ENCODE results near the gene RNF223. TPM values are rescaled to one million over a fixed set of nuclear protein-coding genes. Genes with fewer than 3 reads are reported as not detected.

The RNF223 gene
- total RNA-seq, 1 experiment from 2014 or later = not detected

DNA sequence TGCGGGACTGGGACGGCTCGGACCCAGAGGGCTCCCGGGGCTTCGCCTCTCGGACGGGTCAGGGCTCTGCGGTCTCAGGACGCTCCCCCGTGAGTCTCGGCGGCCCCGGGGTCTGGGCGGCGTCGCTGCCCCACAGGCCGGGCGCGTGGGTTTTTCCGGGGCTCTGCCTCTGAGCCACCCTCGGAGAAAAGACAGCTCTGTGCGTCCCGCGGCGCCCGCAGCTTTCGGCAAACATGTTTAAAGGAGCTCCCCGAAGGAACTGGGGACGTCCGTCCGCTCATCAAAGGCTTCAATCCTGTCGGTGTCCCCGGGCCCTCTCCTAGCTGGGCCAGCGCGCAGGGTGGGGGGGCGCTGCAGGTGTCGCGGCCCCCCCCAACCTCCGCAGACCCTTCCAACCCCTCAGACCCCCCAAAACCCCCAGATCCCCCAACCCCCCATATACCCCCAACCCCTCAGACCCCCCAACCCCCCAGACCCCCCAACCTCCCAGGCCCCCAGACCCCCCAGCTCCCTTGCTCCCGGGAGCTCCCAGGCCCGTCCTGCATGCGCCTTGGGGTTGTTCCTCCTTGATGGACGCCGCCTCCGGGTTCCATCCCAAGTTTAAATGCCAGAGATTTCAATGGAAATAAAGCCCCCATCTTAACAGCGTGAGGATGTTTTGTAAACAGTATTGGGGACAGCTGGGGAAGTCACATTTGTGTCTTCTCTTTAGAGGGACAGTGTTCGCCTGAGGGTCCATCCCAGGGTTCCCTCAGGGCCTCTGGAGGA is 42.8 kb upstream of the RNF223 start:
- TF ChIP-seq NR3C1 (CRISPR knock-in tag; conservative IDR thresholded peaks at IDR 0.05; ENCODE audit: low read depth) = no peak
- TF ChIP-seq, protein P1, sequence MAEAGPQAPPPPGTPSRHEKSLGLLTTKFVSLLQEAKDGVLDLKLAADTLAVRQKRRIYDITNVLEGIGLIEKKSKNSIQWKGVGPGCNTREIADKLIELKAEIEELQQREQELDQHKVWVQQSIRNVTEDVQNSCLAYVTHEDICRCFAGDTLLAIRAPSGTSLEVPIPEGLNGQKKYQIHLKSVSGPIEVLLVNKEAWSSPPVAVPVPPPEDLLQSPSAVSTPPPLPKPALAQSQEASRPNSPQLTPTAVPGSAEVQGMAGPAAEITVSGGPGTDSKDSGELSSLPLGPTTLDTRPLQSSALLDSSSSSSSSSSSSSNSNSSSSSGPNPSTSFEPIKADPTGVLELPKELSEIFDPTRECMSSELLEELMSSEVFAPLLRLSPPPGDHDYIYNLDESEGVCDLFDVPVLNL (CRISPR knock-in tag; IDR thresholded peaks at IDR 0.05; ENCODE audit: borderline replicate concordance, low read depth) = no peak
- no peak for TF ChIP-seq CREM (CRISPR knock-in tag; IDR thresholded peaks at IDR 0.05)
- TF ChIP-seq SMAD4 (CRISPR knock-in tag; IDR thresholded peaks at IDR 0.05) = no peak
- no peak for TF ChIP-seq ZNF138 (CRISPR knock-in tag; conservative IDR thresholded peaks at IDR 0.05)
- TF ChIP-seq SOX15 (CRISPR knock-in tag; IDR thresholded peaks at IDR 0.05) = no peak
- TF ChIP-seq, protein P2, sequence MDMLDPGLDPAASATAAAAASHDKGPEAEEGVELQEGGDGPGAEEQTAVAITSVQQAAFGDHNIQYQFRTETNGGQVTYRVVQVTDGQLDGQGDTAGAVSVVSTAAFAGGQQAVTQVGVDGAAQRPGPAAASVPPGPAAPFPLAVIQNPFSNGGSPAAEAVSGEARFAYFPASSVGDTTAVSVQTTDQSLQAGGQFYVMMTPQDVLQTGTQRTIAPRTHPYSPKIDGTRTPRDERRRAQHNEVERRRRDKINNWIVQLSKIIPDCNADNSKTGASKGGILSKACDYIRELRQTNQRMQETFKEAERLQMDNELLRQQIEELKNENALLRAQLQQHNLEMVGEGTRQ (CRISPR knock-in tag; IDR thresholded peaks at IDR 0.05) = no peak
- TF ChIP-seq ZNF232 (CRISPR knock-in tag; IDR thresholded peaks at IDR 0.05) = no peak
- TF ChIP-seq CBFB (CRISPR knock-in tag; IDR thresholded peaks at IDR 0.05; ENCODE audit: low read depth) = no peak
- TF ChIP-seq, protein P3, sequence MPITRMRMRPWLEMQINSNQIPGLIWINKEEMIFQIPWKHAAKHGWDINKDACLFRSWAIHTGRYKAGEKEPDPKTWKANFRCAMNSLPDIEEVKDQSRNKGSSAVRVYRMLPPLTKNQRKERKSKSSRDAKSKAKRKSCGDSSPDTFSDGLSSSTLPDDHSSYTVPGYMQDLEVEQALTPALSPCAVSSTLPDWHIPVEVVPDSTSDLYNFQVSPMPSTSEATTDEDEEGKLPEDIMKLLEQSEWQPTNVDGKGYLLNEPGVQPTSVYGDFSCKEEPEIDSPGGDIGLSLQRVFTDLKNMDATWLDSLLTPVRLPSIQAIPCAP (CRISPR knock-in tag; IDR thresholded peaks at IDR 0.05) = no peak
- no peak for TF ChIP-seq ZNF317 (CRISPR knock-in tag; IDR thresholded peaks at IDR 0.05; ENCODE audit: borderline replicate concordance, low read depth)
- no peak for TF ChIP-seq MXD4 (CRISPR knock-in tag; IDR thresholded peaks at IDR 0.05; ENCODE audit: borderline replicate concordance)
- no peak for TF ChIP-seq ZBTB21 (CRISPR knock-in tag; IDR thresholded peaks at IDR 0.05; ENCODE audit: borderline replicate concordance)
- no peak for TF ChIP-seq JAZF1 (CRISPR knock-in tag; IDR thresholded peaks at IDR 0.05)
- TF ChIP-seq, protein P4, sequence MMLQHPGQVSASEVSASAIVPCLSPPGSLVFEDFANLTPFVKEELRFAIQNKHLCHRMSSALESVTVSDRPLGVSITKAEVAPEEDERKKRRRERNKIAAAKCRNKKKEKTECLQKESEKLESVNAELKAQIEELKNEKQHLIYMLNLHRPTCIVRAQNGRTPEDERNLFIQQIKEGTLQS (CRISPR knock-in tag; conservative IDR thresholded peaks at IDR 0.05) = no peak
- DNase-seq (ENCODE audit: low spot score) (no peak), ATAC-seq (peak; percentile 7)
- CTCF ChIA-PET = interaction anchor here (0.7 to 3.3 kb wide), 6 partner anchors 57 to 188 kb away, joined by 3 to 9 read pairs (median 5); partner anchors contain the start of gene TTLL10
- H3K36me3 Mint-ChIP-seq = peaks cover 17% of the 10 kb centered on the region
- no peak overlapping the region for H3K27ac Mint-ChIP-seq
- H3K4me1 Mint-ChIP-seq = peaks cover 15% of the 10 kb centered on the region
- H3K27me3 Mint-ChIP-seq (ENCODE audit: low read depth) = peaks cover 29% of the 10 kb centered on the region
- POLR2A ChIA-PET = interaction anchor here (1.3 kb wide), 1 partner anchor 83 kb away, joined by 3 read pairs; no protein-coding TSS in a partner anchor
- peaks cover 12% of the 10 kb centered on the region for H3K9me3 Mint-ChIP-seq
- peak overlapping the region; percentile 50 for H3K4me3 Mint-ChIP-seq

DNA sequence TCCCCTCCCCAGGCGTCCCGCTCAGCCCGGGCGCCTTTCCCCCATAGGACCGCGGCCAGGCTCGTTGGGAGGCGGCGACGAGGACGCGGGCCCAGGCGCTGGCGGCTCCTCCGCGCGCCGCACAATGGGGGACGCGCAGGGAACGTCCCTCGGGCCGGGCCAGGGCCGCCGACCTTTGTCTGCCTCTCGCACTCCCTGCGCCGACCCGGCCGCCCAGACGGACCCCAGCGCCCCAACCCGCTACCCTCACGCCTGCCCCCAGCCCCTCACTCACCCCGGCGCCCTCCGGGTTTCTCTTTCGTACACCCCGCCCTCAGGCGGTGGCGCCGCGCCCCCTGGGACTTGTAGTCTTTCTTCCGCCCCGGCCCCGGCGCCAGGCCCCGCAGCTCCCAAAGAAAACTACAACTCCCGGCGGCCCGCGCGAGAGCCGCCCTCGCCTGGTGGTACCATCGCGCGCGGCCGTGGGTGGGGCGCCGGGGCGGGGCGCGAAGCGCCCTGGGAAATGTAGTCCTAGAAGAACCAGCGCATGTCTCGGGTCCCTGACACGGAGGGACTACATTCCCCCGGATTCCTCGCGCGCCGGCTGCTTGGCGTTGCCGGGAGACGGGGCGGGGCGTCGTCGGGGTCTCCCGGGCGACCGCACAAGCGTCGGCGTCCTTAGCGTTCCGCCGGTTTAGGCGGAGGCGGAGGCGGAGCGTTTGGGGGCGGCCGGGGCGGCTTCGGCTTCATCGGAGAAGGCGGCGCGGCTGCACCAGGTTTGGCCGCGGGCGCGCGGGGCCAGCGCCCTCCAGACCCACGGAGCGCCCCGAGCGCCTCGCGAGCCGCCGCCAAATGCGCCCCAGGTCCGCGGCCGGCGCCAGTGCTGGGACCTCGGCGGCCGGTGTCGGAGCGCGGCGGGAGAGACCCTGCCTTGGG is 41.9 kb upstream of the RNF223 start, which contains the start of gene C1orf159:
Gene C1orf159 (minus strand): TSS at position 304 of the 915 bp plus-strand sequence. CDS start 24,546 bp downstream, outside the sequence.
- POLR2A ChIA-PET = interaction anchor here (1.3 kb wide), 1 partner anchor 82 kb away, joined by 3 read pairs; no protein-coding TSS in a partner anchor
- peak within 1 kb of the TSS; percentile 80 for H3K4me3 Mint-ChIP-seq
- peaks cover 12% of the 10 kb centered on the region for H3K9me3 Mint-ChIP-seq
- H3K27me3 Mint-ChIP-seq (ENCODE audit: low read depth) = peaks cover 29% of the 10 kb centered on the region
- ATAC-seq (peak; percentile 92), DNase-seq (ENCODE audit: low spot score) (peak; percentile 98)
- H3K36me3 Mint-ChIP-seq = peaks cover 19% of the 10 kb centered on the region
- H3K4me1 Mint-ChIP-seq = peaks cover 17% of the 10 kb centered on the region
- H3K27ac Mint-ChIP-seq = no peak within 1 kb of the TSS
- TF ChIP-seq, protein P2 (CRISPR knock-in tag; IDR thresholded peaks at IDR 0.05) = peak; percentile 46
- TF ChIP-seq, protein P5, sequence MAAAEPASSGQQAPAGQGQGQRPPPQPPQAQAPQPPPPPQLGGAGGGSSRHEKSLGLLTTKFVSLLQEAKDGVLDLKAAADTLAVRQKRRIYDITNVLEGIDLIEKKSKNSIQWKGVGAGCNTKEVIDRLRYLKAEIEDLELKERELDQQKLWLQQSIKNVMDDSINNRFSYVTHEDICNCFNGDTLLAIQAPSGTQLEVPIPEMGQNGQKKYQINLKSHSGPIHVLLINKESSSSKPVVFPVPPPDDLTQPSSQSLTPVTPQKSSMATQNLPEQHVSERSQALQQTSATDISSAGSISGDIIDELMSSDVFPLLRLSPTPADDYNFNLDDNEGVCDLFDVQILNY (CRISPR knock-in tag; IDR thresholded peaks at IDR 0.05) = peak; percentile 22; the same call in 1 of the 2 replicates
- TF ChIP-seq IRF2 (CRISPR knock-in tag; IDR thresholded peaks at IDR 0.05; ENCODE audit: borderline replicate concordance, low read depth) (no peak), FOXK1 (CRISPR knock-in tag; IDR thresholded peaks at IDR 0.05) (0 out of 2 replicates have a peak, but pooled peaks have one; percentile 8), NFE2L1 (CRISPR knock-in tag; IDR thresholded peaks at IDR 0.05) (no peak), RELA (CRISPR knock-in tag; IDR thresholded peaks at IDR 0.05; ENCODE audit: borderline replicate concordance) (0 out of 2 replicates have a peak, but pooled peaks have one; percentile 31), TEAD1 (CRISPR knock-in tag; IDR thresholded peaks at IDR 0.05) (0 out of 2 replicates have a peak, but pooled peaks have one; percentile 18), SP1 (CRISPR knock-in tag; conservative IDR thresholded peaks at IDR 0.05) (peak; percentile 93), CREM (CRISPR knock-in tag; IDR thresholded peaks at IDR 0.05) (peak; percentile 42; the same call in 1 of the 2 replicates)
- TF ChIP-seq, protein P3 (CRISPR knock-in tag; IDR thresholded peaks at IDR 0.05) = no peak
- TF ChIP-seq, protein P6, sequence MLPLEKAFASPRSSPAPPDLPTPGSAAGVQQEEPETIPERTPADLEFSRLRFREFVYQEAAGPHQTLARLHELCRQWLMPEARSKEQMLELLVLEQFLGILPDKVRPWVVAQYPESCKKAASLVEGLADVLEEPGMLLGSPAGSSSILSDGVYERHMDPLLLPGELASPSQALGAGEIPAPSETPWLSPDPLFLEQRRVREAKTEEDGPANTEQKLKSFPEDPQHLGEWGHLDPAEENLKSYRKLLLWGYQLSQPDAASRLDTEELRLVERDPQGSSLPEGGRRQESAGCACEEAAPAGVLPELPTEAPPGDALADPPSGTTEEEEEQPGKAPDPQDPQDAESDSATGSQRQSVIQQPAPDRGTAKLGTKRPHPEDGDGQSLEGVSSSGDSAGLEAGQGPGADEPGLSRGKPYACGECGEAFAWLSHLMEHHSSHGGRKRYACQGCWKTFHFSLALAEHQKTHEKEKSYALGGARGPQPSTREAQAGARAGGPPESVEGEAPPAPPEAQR (CRISPR knock-in tag; IDR thresholded peaks at IDR 0.05) = peak; percentile 57; the same call in 1 of the 2 replicates
- CTCF ChIA-PET = interaction anchor here (0.6 to 3.3 kb wide), 8 partner anchors 41 to 211 kb away, joined by 3 to 9 read pairs (median 4); partner anchors contain the start of gene TTLL10
